Endometrium (tissue), 2 donors: ENCODE data around the gene TBC1D5.

Experiments used
- FAIRE-seq: peaks from 2 replicates; lab custom pipeline; 2012; peaks lifted over from hg19 to GRCh38; lab: Jason Lieb, UNC
- donor health status: control.
- donor health status: control.

The TBC1D5 gene

DNA sequence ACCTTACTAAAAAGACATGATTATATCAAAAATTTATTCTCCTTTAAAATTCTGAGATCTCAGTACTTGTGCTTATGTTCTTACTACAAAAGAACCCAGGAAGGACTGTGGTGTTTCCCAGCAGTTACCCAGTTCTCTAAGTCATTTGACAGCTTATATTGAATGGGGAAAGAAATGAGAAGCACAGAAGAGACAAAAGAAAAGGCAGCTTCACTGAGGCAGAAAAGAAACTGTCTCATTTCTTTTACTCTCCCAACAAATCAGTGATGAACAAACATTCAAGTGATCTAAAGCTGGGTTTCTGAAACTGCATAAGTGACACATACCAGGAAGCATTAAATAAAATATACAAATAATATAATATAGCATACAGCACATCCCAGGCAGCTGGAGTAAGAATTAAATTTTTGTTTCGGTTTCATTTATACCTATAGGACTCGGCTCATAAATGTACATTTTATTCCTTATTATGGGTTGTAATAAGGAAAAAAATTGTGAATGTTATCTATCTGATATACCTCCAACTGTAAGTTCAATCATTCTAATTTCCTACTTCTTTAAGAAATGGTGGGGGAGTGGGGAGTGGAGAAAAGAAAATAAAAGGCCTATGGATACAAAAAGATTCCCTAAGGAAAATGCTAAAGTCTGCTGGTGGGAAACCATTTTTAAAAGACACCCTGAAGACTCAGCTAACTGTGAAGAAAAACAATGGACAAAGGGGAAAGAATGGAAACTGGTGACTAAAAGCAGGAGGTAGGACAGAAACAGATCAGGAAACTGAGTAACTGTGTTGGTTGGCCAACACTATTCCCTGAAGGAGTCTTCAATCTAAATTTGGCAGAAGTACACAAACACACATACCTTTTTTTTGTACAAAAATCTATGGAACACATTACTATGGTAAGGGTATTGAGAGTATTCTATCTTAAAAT lies 156.8 kb downstream of the TBC1D5 start:
- FAIRE-seq, result no peak

DNA sequence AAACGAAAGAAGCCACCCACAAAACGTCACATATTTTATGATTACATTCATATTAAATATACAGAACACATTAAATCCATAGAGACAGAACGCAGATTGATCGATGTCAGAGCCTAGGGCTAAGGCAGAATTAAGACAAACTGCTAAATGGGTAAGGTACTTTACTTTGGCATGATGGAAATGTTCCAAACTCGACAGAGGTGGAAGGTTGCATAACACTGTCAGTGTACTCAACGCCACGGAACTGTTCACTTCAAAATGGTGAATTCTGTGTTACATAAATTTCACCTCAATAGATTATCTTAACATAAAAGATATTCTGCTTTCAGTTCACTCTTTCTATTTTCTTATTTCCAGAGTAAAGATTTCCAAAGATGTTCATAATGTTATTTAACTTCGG lies 158.4 kb downstream of the TBC1D5 start:
- no peak for FAIRE-seq

DNA sequence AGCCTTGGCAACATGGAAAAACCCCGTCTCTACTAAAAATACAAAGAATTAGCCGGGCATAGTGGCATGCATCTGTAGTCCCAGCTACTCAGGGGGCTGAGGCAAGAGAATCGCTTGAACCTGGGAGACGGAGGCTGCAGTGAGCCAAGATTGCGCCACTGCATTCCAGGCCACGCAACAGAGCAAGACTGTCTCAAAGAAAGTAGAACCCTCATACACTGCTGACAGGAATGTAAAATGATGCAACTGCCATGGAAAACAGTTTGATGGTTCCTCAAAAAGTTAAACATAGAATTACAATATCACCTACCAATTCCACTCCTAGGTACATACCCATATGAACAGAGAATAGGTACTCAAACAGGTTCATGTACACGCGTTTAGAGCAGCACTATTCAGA lies 158.9 kb downstream of the TBC1D5 start:
- no peak for FAIRE-seq

DNA sequence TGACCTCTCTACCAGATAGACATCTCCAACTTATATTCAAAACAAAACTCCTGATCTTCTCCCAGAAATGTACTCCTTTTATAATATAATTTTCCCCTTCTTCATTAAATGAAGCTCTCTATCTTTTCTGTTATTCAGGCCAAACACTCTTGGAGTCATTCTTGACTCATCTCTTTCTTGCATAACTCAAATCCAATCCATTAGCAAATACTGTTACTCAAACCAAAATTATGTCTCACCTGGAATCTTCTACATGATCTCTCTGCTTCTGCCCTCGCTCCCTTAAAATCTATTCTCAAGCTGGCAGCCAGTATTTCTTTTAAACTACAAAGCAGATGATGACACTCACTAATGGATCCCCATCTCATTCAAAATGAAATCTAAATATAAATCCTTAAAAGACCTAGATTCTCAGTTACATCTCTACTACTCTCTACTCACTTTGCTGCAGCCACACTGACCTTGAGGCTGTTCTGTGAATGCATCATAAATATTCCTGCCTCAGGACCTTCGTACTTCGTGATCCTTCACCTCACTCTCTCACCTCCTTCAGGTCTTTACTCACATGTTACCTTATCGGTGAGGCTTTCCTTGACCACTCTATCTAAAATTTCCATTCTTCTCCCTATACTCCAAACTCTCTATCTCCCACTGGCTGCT lies 160.9 kb downstream of the TBC1D5 start:
- no peak for FAIRE-seq

DNA sequence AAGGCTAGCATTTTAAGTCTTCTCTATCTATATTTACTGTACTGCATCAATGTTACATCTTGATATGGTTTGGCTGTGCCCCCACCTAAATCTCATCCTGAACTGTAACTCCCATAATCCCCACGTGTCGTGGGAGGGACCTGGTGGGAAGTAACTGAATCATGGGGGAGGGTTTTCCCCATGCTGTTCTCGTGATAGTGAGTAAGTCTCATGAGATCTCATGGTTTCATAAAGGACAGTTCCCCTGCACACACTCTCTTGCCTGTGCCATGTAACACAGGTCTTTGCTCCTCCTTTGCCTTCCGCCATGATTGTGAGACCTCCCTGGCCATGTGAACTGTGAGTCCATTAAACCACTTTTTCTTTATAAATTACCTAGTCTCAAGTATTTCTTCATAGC lies 161.5 kb downstream of the TBC1D5 start:
- no peak for FAIRE-seq

DNA sequence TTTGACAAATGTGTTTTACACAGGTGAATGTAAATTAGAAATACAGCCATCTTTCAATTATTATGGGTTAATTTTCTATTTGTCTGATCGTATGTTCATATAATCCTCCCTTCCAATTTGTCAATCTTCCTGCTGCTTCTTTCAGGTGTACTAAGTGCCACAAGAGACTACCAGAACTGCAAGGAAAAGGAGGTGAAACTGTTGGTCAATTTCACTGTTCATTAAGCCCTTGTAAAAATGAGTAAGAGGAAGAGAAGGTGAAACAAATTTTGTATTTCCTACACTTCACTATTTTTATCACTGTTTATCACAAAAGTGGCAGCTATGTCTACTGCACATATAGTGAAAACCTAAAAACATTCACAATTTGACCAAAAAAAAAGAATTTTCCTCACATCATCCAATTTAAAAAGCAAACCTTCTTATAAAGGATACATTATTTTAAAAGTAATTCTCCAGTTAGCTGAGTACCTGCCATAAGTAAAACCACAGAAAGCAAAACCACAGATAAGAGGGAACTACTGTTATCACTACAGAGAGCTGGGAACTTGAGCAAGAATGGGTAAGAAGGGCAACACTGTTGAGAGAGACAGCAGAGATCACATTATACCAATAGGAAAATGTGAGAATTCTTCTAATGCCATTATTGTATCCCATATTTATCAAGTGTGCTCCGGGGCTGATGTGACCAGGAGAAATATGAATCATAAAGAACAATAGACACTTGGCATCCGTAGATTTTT lies 163.0 kb downstream of the TBC1D5 start:
- FAIRE-seq, result no peak

DNA sequence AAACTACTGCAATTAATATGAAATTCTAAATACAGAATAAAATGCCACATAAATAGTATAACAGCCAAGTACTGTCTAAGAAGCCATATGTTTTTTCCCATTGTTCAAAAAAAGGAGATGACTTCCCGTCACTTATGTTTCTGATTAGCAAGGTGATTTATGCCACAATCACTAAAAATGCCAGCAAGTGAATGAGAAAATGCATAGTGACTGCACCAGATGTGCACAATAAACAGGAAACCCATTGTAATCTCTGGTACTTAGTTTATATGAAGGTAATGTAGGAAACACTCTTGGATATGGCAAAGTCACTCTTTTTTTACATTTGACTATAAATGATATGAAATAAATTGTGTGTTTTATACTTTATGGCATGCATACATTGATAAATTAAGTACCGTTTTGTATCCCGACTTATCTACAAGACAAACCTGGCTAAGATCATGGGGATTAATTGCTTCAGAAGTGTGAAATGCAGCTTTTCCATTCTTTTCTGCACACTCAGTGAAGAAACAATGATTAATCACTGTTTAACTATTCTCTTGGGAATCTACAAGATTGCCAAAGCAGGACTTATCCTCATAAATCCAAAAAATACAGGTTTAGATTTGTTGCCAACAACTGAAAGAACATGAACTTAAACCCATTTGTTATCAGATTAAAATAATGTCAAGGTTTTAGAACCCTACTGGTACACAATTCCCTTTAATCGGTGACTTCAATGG lies 164.5 kb downstream of the TBC1D5 start:
- FAIRE-seq, result no peak

DNA sequence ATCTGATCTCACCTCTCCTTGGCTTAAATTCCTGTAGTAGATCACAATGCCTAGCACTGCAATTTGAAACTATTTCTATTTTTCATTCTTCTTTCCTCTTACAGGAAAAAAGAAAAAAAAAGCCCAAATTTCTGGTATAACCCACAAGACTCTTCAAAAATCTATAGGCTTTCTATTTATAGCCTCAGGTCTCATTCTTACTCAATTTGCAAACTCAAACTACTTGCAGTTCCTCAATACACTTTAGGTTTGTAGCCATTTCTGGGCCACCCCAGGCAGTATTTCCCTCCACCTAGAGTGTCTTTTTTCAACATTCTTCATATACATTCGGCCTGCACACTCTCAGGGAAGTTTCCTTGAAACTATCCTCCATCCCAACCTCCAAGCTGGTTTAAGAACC lies 169.0 kb downstream of the TBC1D5 start:
- no peak for FAIRE-seq

DNA sequence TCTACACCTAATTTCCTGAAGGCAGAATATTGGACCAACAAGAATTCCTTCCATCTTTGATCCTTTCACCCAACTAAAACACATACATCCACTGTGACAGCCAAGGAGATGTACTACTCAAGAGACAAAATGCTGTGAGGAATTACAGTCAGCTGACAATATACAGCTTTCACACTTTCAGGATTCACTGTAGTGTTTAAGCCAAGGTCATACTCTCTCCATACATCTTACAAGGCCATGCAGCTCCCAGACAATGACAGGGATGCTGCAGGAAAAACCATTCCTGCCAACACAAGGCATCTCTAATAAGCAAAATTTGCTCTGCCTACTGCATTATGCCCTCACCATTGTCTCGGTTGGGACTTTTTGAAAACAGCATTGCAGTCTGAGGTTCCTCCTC lies 170.7 kb downstream of the TBC1D5 start:
- no peak for FAIRE-seq

DNA sequence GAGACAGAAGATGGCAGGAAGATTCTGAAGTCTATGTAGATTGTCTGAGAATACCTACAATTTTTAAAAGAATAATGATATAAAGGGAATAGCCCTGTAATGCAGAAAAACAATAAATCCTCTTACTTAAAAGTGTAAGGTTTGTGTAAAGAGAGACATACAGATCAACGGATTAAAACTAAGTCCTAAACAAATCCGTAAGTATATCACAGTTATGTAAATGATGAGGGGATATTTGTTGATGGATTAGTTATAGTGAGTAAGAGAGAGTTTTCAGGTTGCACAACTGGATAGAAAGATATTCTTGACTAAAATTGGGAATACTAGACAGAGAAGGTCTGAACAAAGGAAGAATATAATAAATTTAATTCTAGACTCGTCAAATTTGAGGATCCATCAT lies 179.6 kb downstream of the TBC1D5 start:
- FAIRE-seq, result no peak

DNA sequence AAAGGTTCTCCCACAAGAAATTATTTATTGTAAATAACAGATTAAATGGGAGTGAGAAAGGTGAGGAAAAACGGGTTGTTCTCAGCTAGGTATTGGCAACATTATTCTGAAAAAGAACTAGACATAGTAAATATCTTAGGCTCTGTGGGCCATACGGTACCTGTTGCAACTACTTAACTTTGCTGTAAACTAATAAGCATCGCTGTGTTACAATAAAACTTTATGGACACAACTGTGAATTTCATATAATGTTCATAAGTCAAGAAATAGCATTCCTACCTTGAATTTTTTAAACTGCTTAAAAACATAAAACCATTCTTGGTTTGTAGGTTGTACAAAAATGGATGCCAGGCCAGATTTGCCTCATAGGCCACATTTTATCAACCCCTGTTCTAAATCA lies 183.9 kb downstream of the TBC1D5 start:
- no peak for FAIRE-seq

DNA sequence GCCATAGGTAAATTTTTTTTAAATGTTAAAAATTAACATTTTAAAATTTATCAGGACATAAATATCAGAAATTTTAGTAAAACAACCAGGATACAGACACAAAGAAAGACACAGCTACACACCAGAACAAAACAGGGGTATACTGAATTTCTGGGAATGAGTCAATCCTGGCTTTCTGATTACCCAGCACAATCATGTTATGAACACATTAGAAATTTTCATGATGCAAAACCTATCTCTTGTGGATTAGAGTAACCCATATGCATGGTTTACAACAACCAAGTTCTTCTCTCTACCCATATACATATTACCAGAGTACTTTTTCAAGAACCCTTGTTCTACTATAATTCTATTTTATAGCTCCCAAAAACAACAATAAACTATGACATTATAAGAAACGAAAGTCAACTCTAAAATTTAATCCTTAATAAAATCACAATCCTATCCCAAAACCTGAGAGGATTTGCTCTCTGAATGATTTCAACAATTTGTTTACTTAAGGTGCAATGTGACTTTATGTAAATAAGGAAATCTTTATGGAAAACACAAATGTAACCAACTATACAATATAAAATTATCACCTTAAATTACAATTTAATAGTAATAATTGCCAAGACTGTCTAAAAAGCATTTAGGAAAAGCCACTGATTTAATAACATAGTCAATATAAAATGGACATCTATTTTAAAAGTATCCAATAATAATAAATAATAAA lies 184.5 kb downstream of the TBC1D5 start:
- peak; percentile 55 for FAIRE-seq

DNA sequence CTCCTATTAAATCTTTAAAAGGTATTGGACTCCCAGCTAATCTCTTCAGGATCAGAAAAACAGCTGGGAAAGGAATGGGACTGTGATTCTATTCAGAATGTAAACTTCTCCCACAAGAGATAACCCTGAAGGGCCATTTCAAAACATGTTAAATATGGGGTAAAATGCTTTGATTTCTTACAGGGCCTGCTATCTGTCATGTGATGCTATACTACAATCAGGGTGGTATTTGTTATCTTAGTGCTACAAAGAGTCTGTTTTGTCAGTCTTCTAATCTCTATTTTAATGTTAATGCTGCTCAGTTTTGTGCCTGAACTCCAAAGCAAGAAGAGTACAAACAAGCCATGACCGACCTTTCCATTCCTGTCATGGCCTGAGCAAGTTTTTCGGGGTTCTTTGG lies 186.9 kb downstream of the TBC1D5 start:
- no peak for FAIRE-seq

DNA sequence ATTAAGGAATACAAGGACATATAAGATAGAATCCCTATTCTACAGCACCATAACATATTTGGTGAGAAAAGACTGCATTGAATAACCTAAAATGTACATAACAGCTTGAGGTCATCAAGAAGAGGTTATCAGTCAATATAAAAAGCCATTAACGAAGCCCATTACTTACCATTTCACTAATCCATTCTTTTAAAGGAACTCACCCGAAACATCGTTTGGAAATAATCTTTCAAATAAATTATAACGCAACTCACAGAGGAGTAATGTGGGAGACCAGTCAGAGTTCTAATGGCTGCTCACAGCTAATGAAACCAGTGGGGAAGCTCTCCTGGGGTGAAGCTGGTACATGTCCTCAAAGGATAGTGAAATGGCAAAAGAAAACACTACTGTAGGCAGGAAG lies 188.4 kb downstream of the TBC1D5 start:
- FAIRE-seq, result no peak

DNA sequence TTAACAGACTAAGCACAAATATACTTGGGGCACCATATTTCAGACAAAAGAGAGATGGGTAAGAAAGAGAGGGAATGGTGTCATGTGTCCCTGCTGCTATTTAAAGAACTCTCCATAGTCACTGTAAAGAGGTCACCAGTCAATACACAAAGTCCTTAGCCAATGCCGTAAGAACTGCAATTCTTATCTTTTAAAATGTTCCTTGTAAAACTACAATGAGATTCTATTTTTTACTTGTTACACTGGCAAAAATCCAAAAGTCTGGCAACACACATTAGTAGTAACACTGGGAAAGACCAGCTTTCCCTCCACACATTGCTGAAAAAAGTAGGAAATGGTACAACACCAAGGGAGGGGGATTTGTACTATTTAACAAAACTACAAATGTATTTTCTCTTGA lies 189.4 kb downstream of the TBC1D5 start:
- FAIRE-seq, result no peak

DNA sequence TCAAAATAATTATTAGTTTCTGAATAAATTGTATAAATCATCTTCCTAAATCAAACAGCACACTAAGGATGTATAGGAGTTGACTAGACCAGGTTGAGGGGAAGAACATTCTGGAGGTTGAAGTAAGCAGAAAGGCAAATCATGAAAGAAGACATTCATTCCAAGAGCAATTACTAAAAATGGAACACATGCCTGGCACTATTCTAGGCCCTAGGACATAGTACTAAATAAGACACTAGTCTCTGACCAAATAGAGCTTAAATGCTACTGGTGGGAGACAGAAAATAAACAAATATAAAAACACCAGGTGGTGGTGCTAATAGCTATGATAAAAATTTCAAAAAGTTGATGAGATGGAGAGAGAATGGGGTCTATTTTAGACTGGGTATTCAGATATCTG lies 190.1 kb downstream of the TBC1D5 start:
- FAIRE-seq, result no peak

DNA sequence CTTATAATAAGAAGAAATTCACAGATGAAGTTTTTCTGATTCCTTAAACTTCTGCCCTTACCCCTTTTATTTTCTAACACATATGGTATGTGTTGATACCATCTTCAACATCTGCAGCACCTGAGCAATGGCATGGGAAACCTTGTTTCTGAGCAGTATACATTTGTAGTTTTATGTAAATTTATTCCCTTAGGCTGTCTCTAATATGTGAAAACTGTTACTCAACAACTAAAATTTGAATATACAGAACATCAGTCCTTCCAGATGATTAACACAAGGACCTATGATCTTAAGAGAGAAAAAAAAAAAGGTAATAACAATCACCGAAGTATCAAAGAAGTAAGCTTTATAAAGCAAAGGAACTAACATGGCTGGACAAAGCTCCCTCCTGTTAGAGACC lies 190.5 kb downstream of the TBC1D5 start:
- no peak for FAIRE-seq

DNA sequence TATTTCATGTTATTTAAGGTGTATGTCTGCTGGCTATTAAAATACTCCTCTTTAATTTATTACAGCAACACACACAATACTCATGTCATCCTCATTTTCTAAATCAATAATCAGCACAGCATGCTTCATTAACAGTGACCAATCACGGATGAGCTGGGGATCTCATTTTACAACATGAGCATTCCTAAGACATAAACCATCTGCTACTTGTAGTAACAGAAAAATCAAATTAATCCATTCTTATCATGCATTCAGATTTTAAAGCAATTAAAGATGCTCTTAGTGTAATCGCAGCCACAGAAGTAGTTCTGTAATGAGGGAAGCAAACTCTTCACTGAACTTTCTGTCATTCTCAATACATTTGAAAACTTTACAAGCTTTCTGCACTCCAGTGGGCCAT lies 191.1 kb downstream of the TBC1D5 start:
- FAIRE-seq, result no peak

DNA sequence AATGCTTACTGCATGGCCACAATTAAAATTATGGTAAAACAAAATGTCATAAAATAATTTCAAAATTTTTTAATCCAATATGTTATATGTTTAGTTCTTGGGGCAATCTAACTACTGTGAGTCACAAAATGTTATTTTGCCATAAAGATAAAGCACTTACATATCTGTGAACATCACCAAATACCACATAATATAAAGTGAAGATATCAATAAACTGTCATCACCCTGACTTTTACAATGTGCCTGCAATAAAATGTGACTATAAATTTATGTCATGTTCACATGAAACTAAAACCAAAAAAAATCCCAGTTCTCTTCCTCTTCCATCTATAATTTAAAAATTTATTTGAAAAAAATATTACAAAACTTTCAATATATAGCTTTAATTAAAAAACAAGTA lies 191.8 kb downstream of the TBC1D5 start:
- no peak for FAIRE-seq

DNA sequence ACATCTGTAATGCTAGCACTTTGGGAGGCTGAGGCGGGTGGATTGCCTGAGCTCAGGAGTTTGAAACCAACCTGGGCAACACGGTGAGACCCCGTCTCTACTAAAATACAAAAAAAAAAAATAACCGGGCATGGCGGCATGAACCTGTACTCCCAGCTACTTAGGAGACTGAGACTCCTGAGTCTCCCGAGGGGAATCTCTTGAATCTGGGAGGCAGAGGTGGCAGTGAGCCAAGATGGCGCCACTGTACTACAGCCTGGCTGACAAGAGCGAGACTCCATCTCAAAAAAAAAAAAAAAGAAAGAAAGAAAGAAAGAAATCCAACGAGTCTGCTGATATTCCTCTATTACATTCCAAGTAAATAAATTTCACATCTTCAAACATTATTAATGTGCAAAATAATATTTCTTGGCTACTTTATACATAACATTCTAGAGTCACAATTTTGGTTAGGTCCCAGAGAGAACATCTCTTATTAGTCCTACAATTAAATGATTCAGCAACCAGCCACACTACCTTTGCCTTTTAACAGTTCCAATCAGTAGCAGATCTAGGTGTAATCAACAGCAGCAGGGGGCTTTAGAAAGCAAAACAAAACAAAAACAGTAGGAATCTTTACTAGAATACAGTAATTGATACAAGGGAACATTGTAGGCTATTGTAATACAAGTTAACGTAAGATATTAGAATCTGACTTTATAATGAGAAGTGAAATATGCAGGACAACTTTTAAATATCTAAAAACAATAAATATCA lies 195.8 kb downstream of the TBC1D5 start:
- no peak for FAIRE-seq

DNA sequence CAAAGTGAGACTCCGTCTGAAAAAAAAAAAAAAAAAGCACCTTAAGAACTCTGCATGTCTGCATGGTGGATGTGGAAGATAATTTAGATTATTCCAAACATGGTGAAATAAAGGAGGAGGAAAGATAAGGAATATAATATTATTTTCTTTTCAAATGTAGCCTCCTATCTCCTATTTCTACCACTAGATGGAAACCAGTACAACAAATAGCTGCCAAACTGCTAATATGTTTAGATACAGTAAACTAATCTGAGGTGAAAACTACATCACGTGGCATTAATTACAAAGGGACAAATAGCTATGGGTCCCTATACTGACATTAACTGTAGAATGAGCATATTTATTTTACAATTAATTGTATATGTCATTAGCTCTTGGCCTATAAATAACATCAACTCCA lies 197.8 kb downstream of the TBC1D5 start:
- FAIRE-seq, result no peak
